DOHH2 (cell line): ENCODE results near the gene PEMT.

Experiments
- H3F3A ChIP-seq: fragments of 200-600 bp; sonication (generic), shearing (Covaris generic); 2 replicates; pipeline ENCODE4 v1.6.0; 2016; ENCODE audit warnings: antibody characterized with exemption, mild to moderate bottlenecking; ENCODE audit not compliant: control insufficient read depth, insufficient read depth
- H3K27ac ChIP-seq: fragments of 200-600 bp; sonication (generic); 2 replicates; pipeline ENCODE4 v1.5.1; 2014; ENCODE audit warnings: low read depth, mild to moderate bottlenecking, low read length, moderate library complexity
- H3K27me3 ChIP-seq: fragments of 200-600 bp; sonication (generic); 2 replicates; pipeline ENCODE4 v1.6.1; 2014; ENCODE audit warnings: mild to moderate bottlenecking, low read length, mixed read lengths; ENCODE audit not compliant: control insufficient read depth
- H3K36me3 ChIP-seq: fragments of 200-600 bp; sonication (generic); 2 replicates; pipeline ENCODE4 v1.6.1; 2014; ENCODE audit warnings: mild to moderate bottlenecking, low read length, moderate library complexity, mixed read lengths; ENCODE audit not compliant: control insufficient read depth
- H3K4me1 ChIP-seq: fragments of 200-600 bp; sonication (generic); 2 replicates; pipeline ENCODE4 v1.6.1; 2014; ENCODE audit warnings: mild to moderate bottlenecking, low read length, mixed read lengths; ENCODE audit not compliant: control insufficient read depth
- H3K4me2 ChIP-seq: fragments of 200-600 bp; sonication (generic); 2 replicates; pipeline ENCODE4 v1.6.0; 2014; ENCODE audit warnings: mild to moderate bottlenecking, low read length, moderate library complexity
- H3K4me3 ChIP-seq: fragments of 200-600 bp; sonication (generic); 2 replicates; pipeline ENCODE4 v1.5.1; 2014; ENCODE audit warnings: mild to moderate bottlenecking, low read length, mixed read lengths
- H3K79me2 ChIP-seq: fragments of 200-600 bp; sonication (generic); 2 replicates; pipeline ENCODE4 v1.6.1; 2014; ENCODE audit warnings: mild to moderate bottlenecking, low read length, mixed read lengths; ENCODE audit not compliant: control insufficient read depth
- H3K9me2 ChIP-seq: fragments of 200-600 bp; sonication (generic); replicated peaks from 2 replicates; pipeline ENCODE4 v1.6.1; 2014; ENCODE audit warnings: mild to moderate bottlenecking, low read length, mixed read lengths; ENCODE audit not compliant: control insufficient read depth
- H3K9me3 ChIP-seq: fragments of 200-600 bp; sonication (generic); 2 replicates; pipeline ENCODE4 v1.6.1; 2014; ENCODE audit warnings: antibody characterized with exemption, low read length, mixed read lengths; ENCODE audit not compliant: control insufficient read depth, insufficient read depth
- H4K20me1 ChIP-seq: fragments of 200-600 bp; sonication (generic); 2 replicates; pipeline ENCODE4 v1.6.0; 2014; ENCODE audit warnings: low read depth, mild to moderate bottlenecking, antibody characterized with exemption, low read length, moderate library complexity; ENCODE audit not compliant: control insufficient read depth, insufficient read depth
- EZH2phosphoT487 ChIP-seq: fragments of 200-600 bp; sonication (generic); IDR thresholded peaks from 2 replicates; pipeline ENCODE4 v1.6.1; 2017; ENCODE audit warnings: borderline replicate concordance, mild to moderate bottlenecking, antibody characterized with exemption, low read length, moderate library complexity, mixed read lengths
- TF ChIP-seq, protein P1 (sequence below): fragments of 200-600 bp; sonication (generic); IDR thresholded peaks from one replicate; pipeline ENCODE4 v1.5.1; 2014; ENCODE audit warnings: antibody characterized with exemption, mild to moderate bottlenecking, low read depth, low read length; ENCODE audit not compliant: poor library complexity, severe bottlenecking

Gene PEMT

DNA sequence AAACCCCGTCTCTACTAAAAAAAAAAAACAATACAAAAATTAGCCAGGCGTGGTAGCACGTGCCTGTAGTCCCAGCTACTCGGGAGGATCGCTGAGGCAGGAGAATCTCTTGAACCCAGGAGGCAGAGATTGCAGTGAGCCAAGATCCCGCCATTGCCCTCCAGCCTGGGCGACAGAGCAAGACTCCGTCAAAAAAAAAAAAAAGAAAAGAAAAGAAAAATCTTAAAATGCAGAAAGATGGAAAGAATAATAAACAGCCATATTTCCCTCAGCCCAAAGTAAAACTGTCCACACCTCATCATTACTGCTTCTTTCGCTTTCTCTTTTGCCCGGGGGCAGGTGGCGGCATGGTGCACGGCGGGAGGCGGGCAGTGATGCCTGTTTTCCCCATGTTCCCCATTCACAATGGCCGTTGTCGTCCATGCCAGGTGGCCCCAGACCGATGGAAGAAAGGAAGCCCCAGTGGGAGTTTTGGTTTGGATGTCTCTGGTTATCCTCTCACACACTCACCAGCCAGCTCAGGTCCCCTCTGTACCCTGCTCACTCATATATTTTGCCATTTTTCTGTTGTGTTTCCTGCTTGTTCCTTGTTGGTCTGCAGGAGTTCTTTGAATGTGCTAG is 37.0 kb upstream of the PEMT start:
- no peaks in the 10 kb centered on the region for H4K20me1 ChIP-seq
- no peaks in the 10 kb centered on the region for H3K79me2 ChIP-seq
- no peaks in the 10 kb centered on the region for H3F3A ChIP-seq
- H3K27me3 ChIP-seq = no peaks in the 10 kb centered on the region
- H3K9me3 ChIP-seq = peaks cover 8% of the 10 kb centered on the region; the same call in 1 of the 2 replicates
- H3K9me2 ChIP-seq = no peaks in the 10 kb centered on the region
- no peaks in the 10 kb centered on the region for H3K36me3 ChIP-seq
- TF ChIP-seq, protein P1, sequence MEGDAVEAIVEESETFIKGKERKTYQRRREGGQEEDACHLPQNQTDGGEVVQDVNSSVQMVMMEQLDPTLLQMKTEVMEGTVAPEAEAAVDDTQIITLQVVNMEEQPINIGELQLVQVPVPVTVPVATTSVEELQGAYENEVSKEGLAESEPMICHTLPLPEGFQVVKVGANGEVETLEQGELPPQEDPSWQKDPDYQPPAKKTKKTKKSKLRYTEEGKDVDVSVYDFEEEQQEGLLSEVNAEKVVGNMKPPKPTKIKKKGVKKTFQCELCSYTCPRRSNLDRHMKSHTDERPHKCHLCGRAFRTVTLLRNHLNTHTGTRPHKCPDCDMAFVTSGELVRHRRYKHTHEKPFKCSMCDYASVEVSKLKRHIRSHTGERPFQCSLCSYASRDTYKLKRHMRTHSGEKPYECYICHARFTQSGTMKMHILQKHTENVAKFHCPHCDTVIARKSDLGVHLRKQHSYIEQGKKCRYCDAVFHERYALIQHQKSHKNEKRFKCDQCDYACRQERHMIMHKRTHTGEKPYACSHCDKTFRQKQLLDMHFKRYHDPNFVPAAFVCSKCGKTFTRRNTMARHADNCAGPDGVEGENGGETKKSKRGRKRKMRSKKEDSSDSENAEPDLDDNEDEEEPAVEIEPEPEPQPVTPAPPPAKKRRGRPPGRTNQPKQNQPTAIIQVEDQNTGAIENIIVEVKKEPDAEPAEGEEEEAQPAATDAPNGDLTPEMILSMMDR = no peak
- no peak for TF ChIP-seq EZH2phosphoT487
- H3K4me3 ChIP-seq = no peak overlapping the region
- no peaks in the 10 kb centered on the region for H3K4me1 ChIP-seq
- H3K4me2 ChIP-seq = no peak overlapping the region
- no peak overlapping the region for H3K27ac ChIP-seq

DNA sequence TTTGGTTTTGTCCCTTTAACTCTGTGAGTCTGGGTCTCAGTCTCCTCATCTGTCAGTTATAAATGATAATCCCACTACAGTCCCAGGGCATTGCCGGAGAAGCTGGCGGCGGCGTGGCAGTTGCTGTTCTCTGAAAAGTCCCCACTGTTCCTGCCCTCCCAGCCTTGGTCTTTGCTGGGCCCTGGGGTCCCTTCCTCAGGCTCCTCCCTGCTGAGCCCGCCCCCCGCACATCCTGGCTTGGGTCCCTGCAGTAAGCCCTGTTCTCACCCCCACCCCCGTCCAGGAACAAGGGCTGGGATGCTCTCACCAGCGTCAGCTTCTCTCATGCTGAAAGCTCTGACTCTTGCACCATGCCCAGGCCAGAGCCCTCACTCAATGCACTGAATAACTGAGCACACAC is 35.3 kb upstream of the PEMT start:
- H3K4me2 ChIP-seq = no peak overlapping the region
- no peaks in the 10 kb centered on the region for H4K20me1 ChIP-seq
- H3K27ac ChIP-seq = no peak overlapping the region
- no peaks in the 10 kb centered on the region for H3F3A ChIP-seq
- H3K4me1 ChIP-seq = peaks cover 3% of the 10 kb centered on the region
- no peaks in the 10 kb centered on the region for H3K79me2 ChIP-seq
- no peaks in the 10 kb centered on the region for H3K9me3 ChIP-seq
- no peaks in the 10 kb centered on the region for H3K9me2 ChIP-seq
- no peak for TF ChIP-seq EZH2phosphoT487
- TF ChIP-seq, protein P1 = no peak
- H3K4me3 ChIP-seq = no peak overlapping the region
- H3K36me3 ChIP-seq = no peaks in the 10 kb centered on the region
- no peaks in the 10 kb centered on the region for H3K27me3 ChIP-seq

DNA sequence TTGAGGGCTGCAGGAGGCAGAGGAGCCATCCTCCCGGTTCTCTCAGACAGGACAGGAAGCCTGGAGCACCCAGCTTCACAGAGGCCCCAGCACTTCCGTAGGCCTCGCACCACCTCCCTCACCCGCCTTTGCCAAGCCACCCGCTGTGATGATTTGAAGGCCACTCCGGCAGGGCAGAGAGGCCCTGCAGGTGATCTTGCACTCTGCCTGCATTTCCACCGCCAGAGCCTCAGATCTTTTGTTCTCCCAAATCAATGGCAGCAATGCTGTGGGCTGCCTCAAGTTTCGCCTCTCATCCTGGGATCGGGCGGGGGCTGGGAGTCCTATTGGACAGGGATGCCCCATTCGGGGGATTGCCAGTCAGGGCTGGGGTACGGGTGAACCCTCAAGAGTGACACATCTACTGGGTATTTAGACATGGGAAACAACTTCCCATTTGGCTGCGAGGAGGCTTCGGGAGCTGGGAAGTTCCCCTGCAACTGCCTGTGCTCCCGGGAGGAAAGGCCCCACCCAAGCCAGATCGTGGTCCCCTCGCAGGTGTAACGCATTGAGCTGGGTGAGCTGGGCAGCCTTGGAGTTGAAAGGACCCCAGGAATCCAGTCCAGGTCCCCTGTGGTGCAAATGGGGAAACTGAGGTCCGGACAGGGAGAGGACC is 34.8 kb upstream of the PEMT start:
- no peaks in the 10 kb centered on the region for H3K79me2 ChIP-seq
- no peaks in the 10 kb centered on the region for H3F3A ChIP-seq
- H3K9me2 ChIP-seq = no peaks in the 10 kb centered on the region
- no peaks in the 10 kb centered on the region for H4K20me1 ChIP-seq
- TF ChIP-seq EZH2phosphoT487 = no peak
- TF ChIP-seq, protein P1 = no peak
- no peaks in the 10 kb centered on the region for H3K9me3 ChIP-seq
- H3K36me3 ChIP-seq = no peaks in the 10 kb centered on the region
- H3K27ac ChIP-seq = no peak overlapping the region
- H3K4me2 ChIP-seq = no peak overlapping the region
- H3K4me1 ChIP-seq = peaks cover 8% of the 10 kb centered on the region
- no peaks in the 10 kb centered on the region for H3K27me3 ChIP-seq
- no peak overlapping the region for H3K4me3 ChIP-seq
